GM15510 (cell line): ENCODE measurements around the gene SLC27A2.

Source experiments
- POLR2A ChIP-seq: IDR thresholded peaks from 3 replicates; pipeline ENCODE4 v1.6.1; 2011; ENCODE audit warnings: borderline replicate concordance; ENCODE audit not compliant: insufficient read length; ENCODE audit errors: extremely low read depth

SLC27A2 gene

GRCh38 chr15:50218291-50218690 is 36.3 kb downstream of the SLC27A2 start:
- no peak for TF ChIP-seq POLR2A

- no peak for TF ChIP-seq POLR2A
These were observed 36.7 kb downstream of the SLC27A2 start for GRCh38 chr15:50218691-50219090.

- TF ChIP-seq POLR2A = no peak
These were observed 37.8 kb downstream of the SLC27A2 start for GRCh38 chr15:50219820-50220219.

GRCh38 chr15:50222181-50222580 is 40.2 kb downstream of the SLC27A2 start:
- TF ChIP-seq POLR2A = no peak

GRCh38 chr15:50224606-50225005 is 42.6 kb downstream of the SLC27A2 start:
- no peak for TF ChIP-seq POLR2A

GRCh38 chr15:50225057-50225456 is 43.1 kb downstream of the SLC27A2 start:
- no peak for TF ChIP-seq POLR2A

GRCh38 chr15:50225938-50226337 is 43.9 kb downstream of the SLC27A2 start:
- no peak for TF ChIP-seq POLR2A

GRCh38 chr15:50227076-50227475 is 45.1 kb downstream of the SLC27A2 start:
- TF ChIP-seq POLR2A = no peak

GRCh38 chr15:50228866-50229265 is 46.9 kb downstream of the SLC27A2 start:
- TF ChIP-seq POLR2A = no peak

GRCh38 chr15:50229336-50229735 is 47.3 kb downstream of the SLC27A2 start:
- no peak for TF ChIP-seq POLR2A

- TF ChIP-seq POLR2A = no peak
These were observed 49.8 kb downstream of the SLC27A2 start for GRCh38 chr15:50231761-50232160.

GRCh38 chr15:50232791-50233190 is 50.8 kb downstream of the SLC27A2 start:
- TF ChIP-seq POLR2A = no peak

GRCh38 chr15:50233192-50233736 is 51.3 kb downstream of the SLC27A2 start:
- no peak for TF ChIP-seq POLR2A

GRCh38 chr15:50234764-50235163 is 52.8 kb downstream of the SLC27A2 start:
- TF ChIP-seq POLR2A = no peak

GRCh38 chr15:50235794-50236193 is 53.8 kb downstream of the SLC27A2 start:
- TF ChIP-seq POLR2A = no peak

- TF ChIP-seq POLR2A = no peak
These were observed 54.4 kb downstream of the SLC27A2 start for GRCh38 chr15:50236433-50236832.

- no peak for TF ChIP-seq POLR2A
These were observed 56.3 kb downstream of the SLC27A2 start for GRCh38 chr15:50238255-50238654.
